Measurements from ENCODE around the gene ANKRD36C. TPM values are rescaled to one million over a fixed set of nuclear protein-coding genes. Genes with fewer than 3 reads are reported as not detected.
"Not testable (repeated sequence)": the region's sequence is repeated elsewhere in the genome, so short reads cannot be mapped to it uniquely, and the experiment has no call there.

Gene ANKRD36C
- total RNA-seq, 1 experiment from 2014 or later: 74.4 TPM

DNA sequence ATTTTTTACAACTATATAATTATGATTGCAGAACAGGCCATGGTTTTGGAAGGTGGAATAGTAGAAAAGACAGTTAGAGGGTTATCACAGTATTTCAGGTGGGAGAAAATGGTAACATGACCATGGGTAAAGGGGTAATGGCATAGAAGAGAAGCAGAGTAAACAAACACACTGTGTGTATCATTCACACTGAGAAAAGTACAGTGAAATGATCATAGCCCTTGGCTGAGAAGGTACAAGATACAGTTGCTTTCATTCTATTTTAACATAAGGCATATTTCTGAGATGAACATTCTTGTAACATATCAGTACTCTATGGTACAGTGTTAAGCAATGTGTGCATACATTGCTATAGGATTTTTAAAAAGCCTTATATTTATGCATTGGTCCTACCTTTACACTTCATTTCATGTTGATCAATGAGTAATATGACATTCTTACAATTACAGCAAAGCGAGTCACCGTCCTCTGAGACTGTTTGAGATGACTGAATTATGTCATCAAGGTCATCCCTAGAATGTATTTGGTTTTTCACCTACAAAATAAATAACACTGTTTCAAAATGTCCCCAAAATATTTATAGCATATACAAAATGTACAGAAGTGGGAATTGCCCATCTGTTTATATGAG is 124.5 kb downstream of the ANKRD36C start:
- H3K4me3 ChIP-seq (ENCODE audit: low read length); DNase-seq: not testable (repeated sequence)

DNA sequence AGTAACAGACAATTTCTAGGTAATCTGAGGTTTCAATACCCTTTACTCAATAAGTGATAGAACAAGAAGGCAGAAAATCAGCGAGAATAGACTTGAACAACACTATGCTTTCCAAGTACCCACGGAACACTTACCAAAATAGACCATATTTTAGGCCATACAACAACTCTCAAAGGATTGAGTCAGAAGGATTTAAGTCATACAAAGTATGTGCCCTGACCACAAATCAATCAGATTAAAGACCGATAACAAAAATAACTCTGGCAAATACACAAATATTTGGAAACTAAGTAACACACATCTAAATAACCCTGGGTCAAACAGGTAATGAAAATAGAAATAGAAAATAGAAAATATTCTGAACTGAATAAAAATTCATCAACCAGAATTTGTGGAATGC is 129.5 kb downstream of the ANKRD36C start:
- not testable (repeated sequence) for H2AFZ ChIP-seq (ENCODE audit: low read length); H3K36me3 ChIP-seq (ENCODE audit: insufficient read depth, low read length); H3K9ac ChIP-seq (ENCODE audit: low read length); H3K4me2 ChIP-seq (ENCODE audit: low read depth, low read length, poor library complexity, severe bottlenecking); H3K27me3 ChIP-seq (ENCODE audit: low read length); H3K9me2 ChIP-seq (replicated peaks; ENCODE audit: insufficient read depth, low read length); DNase-seq; H3K4me3 ChIP-seq (ENCODE audit: low read length); H3K4me1 ChIP-seq (ENCODE audit: low read length); H3K79me2 ChIP-seq (ENCODE audit: low read length); H3K9me3 ChIP-seq (ENCODE audit: low read length); H3K27ac ChIP-seq (ENCODE audit: low read length); H4K20me1 ChIP-seq (ENCODE audit: insufficient read depth, low read depth, low read length)

More for the DNA sequence above, 124.5 kb downstream of the ANKRD36C start:
- not testable (repeated sequence) for H3K27me3 ChIP-seq (ENCODE audit: low read length); H4K20me1 ChIP-seq (ENCODE audit: insufficient read depth, low read depth, low read length); H3K36me3 ChIP-seq (ENCODE audit: insufficient read depth, low read length); H3K9me2 ChIP-seq (replicated peaks; ENCODE audit: insufficient read depth, low read length); H3K9ac ChIP-seq (ENCODE audit: low read length); H3K4me1 ChIP-seq (ENCODE audit: low read length); H3K9me3 ChIP-seq (ENCODE audit: low read length); H3K4me2 ChIP-seq (ENCODE audit: low read depth, low read length, poor library complexity, severe bottlenecking); H2AFZ ChIP-seq (ENCODE audit: low read length); H3K27ac ChIP-seq (ENCODE audit: low read length); H3K79me2 ChIP-seq (ENCODE audit: low read length)

DNA sequence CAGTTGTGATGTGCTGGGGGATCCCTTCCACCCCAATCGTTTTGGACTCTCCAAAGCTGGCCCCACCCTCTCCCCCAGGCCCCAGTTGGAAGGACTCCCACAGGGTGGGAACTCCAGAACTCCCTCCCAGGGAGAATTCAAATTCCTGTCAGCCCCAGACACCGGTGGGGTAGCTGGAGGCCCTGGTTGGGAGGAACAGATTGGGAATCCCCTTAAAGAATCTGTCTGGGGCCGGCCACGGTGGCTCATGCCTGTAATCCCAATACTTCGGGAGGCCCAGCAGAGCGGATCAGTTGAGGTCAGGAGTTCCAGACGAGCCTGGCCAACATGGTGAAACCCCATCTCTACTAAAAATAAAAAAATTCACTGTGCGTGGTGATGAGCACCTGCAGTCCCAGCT is 155.5 kb downstream of the ANKRD36C start:
- H3K4me3 ChIP-seq (ENCODE audit: low read length): no peak overlapping the region
- H4K20me1 ChIP-seq (ENCODE audit: insufficient read depth, low read depth, low read length): no peaks in the 10 kb centered on the region
- H3K36me3 ChIP-seq (ENCODE audit: insufficient read depth, low read length): peaks cover 7% of the 10 kb centered on the region; the same call in 1 of the 2 replicates
- no peak overlapping the region for H3K4me2 ChIP-seq (ENCODE audit: low read depth, low read length, poor library complexity, severe bottlenecking)
- H3K27me3 ChIP-seq (ENCODE audit: low read length): no peaks in the 10 kb centered on the region
- no peaks in the 10 kb centered on the region for H3K4me1 ChIP-seq (ENCODE audit: low read length)
- H2AFZ ChIP-seq (ENCODE audit: low read length): no peak overlapping the region
- DNase-seq: no peak
- no peaks in the 10 kb centered on the region for H3K9me3 ChIP-seq (ENCODE audit: low read length)
- H3K9me2 ChIP-seq (replicated peaks; ENCODE audit: insufficient read depth, low read length): no peaks in the 10 kb centered on the region
- no peak overlapping the region for H3K9ac ChIP-seq (ENCODE audit: low read length)
- no peak overlapping the region for H3K27ac ChIP-seq (ENCODE audit: low read length)
- no peaks in the 10 kb centered on the region for H3K79me2 ChIP-seq (ENCODE audit: low read length)

DNA sequence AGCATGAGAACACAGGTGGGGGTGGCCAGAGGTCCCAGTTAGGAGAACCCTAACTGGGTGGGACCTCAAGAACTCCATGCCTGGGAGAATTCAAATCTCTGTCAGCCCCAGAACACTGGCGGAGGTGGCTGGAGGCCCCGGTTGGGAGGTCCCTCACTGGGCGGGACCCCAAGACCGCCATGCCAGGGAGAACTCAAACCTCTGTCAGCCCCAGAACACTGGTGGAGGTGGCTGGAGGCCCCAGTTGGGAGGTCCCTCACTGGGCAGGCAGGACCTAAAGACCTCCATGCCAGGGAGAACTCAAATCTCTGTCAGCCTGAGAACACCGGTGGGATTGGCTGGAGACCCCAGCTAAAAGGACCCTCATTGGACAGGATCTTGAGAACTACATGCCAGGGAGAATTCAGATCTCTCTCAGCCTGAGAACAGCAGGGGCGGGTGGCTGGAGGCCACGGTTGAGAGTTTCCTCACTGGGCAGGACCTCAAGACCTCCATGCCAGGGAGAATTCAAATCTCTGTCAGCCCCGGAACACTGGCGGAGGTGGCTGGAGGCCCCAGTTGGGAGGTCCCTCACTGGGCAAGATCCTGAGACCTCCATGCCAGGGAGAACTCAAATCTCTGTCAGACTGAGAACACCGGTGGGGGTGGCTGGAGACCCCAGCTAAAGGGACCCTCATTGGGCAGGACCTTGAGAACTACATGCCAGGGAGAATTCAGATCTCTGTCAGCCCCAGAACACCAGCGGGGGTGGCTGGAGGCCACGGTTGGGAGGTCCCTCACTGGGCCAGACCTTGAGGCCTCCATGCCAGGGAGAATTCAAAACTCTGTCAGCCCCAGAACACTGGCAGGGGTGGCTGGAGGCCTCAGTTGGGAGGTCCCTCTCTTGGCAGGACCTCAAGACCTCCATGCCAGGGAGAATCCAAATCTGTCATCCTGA is 157.3 kb downstream of the ANKRD36C start:
- H4K20me1 ChIP-seq (ENCODE audit: insufficient read depth, low read depth, low read length); H3K36me3 ChIP-seq (ENCODE audit: insufficient read depth, low read length); H2AFZ ChIP-seq (ENCODE audit: low read length); H3K9me2 ChIP-seq (replicated peaks; ENCODE audit: insufficient read depth, low read length); H3K4me3 ChIP-seq (ENCODE audit: low read length); H3K4me1 ChIP-seq (ENCODE audit: low read length); H3K9me3 ChIP-seq (ENCODE audit: low read length); H3K4me2 ChIP-seq (ENCODE audit: low read depth, low read length, poor library complexity, severe bottlenecking); H3K9ac ChIP-seq (ENCODE audit: low read length); H3K27me3 ChIP-seq (ENCODE audit: low read length); H3K79me2 ChIP-seq (ENCODE audit: low read length); DNase-seq; H3K27ac ChIP-seq (ENCODE audit: low read length): not testable (repeated sequence)

DNA sequence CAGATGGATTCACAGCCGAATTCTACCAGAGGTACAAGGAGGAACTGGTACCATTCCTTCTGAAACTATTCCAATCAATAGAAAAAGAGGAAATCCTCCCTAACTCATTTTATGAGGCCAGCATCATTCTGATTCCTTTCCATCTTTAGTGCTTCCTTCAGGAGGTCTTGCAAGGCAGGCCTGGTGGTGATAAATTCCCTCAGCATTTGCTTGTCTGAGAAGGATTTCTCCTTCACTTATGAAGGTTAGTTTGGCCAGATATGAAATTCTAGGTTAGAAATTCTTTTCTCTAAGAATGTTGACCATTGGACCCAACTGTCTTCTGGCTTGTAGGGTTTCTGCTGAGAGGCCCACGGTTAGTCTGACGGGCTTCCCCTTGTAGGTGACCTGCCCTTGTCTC is 167.4 kb downstream of the ANKRD36C start:
- H3K27ac ChIP-seq (ENCODE audit: low read length); H3K4me3 ChIP-seq (ENCODE audit: low read length); H3K36me3 ChIP-seq (ENCODE audit: insufficient read depth, low read length); H4K20me1 ChIP-seq (ENCODE audit: insufficient read depth, low read depth, low read length); H3K27me3 ChIP-seq (ENCODE audit: low read length); H3K79me2 ChIP-seq (ENCODE audit: low read length); H3K4me2 ChIP-seq (ENCODE audit: low read depth, low read length, poor library complexity, severe bottlenecking); H3K9me2 ChIP-seq (replicated peaks; ENCODE audit: insufficient read depth, low read length); H3K4me1 ChIP-seq (ENCODE audit: low read length); H3K9ac ChIP-seq (ENCODE audit: low read length); H3K9me3 ChIP-seq (ENCODE audit: low read length); H2AFZ ChIP-seq (ENCODE audit: low read length); DNase-seq: not testable (repeated sequence)

DNA sequence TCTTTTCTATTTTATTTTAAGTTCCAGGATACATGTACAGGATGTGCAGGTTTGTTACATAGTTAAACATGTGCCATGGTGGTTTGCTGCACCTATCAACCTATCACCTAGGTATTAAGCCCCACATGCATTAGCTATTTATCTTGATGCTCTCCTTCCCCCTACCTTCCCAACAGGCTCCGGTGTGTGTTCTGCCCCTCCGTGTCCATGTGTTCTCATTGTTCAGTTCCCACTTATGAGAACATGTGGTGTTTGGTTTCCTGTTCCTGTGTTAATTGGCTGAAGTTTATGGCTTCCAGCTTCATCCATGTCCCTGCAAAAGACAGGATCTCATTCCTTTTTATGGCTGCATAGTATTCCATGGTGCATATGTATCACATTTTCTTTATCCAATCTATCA is 174.1 kb downstream of the ANKRD36C start:
- H4K20me1 ChIP-seq (ENCODE audit: insufficient read depth, low read depth, low read length); H3K4me1 ChIP-seq (ENCODE audit: low read length); H2AFZ ChIP-seq (ENCODE audit: low read length); H3K9me2 ChIP-seq (replicated peaks; ENCODE audit: insufficient read depth, low read length); H3K36me3 ChIP-seq (ENCODE audit: insufficient read depth, low read length); H3K4me3 ChIP-seq (ENCODE audit: low read length); H3K4me2 ChIP-seq (ENCODE audit: low read depth, low read length, poor library complexity, severe bottlenecking); H3K27me3 ChIP-seq (ENCODE audit: low read length); DNase-seq; H3K79me2 ChIP-seq (ENCODE audit: low read length); H3K9me3 ChIP-seq (ENCODE audit: low read length); H3K9ac ChIP-seq (ENCODE audit: low read length); H3K27ac ChIP-seq (ENCODE audit: low read length): not testable (repeated sequence)

DNA sequence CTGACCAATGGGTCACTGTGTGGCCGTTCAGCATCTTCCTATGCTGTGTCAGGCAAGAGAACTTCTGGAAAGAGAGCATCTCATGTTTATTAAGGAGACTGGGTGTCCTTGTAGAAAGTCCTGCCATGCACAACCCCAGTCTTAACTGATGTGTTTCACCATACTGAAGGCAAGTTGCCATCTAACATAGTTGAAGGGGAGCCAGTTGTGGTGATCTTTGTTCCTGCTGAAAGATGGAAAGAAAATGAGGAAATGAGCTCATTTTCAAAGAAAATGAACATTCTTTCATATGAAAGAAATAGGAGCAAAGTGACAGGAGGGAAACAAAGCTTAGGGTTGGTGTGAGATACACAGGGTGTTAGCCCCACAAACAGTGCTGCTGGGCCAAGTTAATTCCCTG is 178.3 kb downstream of the ANKRD36C start:
- H3K27ac ChIP-seq (ENCODE audit: low read length); DNase-seq; H3K4me3 ChIP-seq (ENCODE audit: low read length); H2AFZ ChIP-seq (ENCODE audit: low read length); H3K79me2 ChIP-seq (ENCODE audit: low read length); H3K27me3 ChIP-seq (ENCODE audit: low read length); H3K9ac ChIP-seq (ENCODE audit: low read length); H3K36me3 ChIP-seq (ENCODE audit: insufficient read depth, low read length); H4K20me1 ChIP-seq (ENCODE audit: insufficient read depth, low read depth, low read length); H3K9me3 ChIP-seq (ENCODE audit: low read length); H3K9me2 ChIP-seq (replicated peaks; ENCODE audit: insufficient read depth, low read length); H3K4me1 ChIP-seq (ENCODE audit: low read length); H3K4me2 ChIP-seq (ENCODE audit: low read depth, low read length, poor library complexity, severe bottlenecking): not testable (repeated sequence)

DNA sequence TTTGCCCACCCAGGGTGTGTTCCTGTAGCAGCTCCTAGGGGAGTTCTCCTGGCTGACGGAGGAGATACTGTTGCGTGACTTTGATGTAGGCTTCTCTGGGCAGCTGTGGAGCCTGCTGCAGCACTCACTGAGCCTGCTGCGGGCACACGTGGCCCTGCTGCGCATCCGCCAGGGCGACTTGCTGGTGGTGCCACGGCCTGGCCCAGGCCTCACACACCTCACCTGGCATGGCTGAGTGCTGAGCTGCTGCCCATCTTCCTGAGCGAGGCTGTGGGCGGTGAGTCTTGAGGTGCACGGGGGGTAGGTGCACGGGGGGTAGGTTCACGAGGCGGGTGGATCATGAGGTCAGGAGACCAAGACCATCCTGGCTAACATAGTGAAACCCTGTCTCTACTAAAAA is 191.7 kb downstream of the ANKRD36C start:
- no peaks in the 10 kb centered on the region for H4K20me1 ChIP-seq (ENCODE audit: insufficient read depth, low read depth, low read length)
- no peak overlapping the region for H2AFZ ChIP-seq (ENCODE audit: low read length)
- no peak overlapping the region for H3K4me2 ChIP-seq (ENCODE audit: low read depth, low read length, poor library complexity, severe bottlenecking)
- DNase-seq: no peak
- H3K9me3 ChIP-seq (ENCODE audit: low read length): no peaks in the 10 kb centered on the region
- no peak overlapping the region for H3K4me3 ChIP-seq (ENCODE audit: low read length)
- no peaks in the 10 kb centered on the region for H3K36me3 ChIP-seq (ENCODE audit: insufficient read depth, low read length)
- no peak overlapping the region for H3K27ac ChIP-seq (ENCODE audit: low read length)
- H3K79me2 ChIP-seq (ENCODE audit: low read length): no peaks in the 10 kb centered on the region
- H3K9ac ChIP-seq (ENCODE audit: low read length): no peak overlapping the region
- H3K4me1 ChIP-seq (ENCODE audit: low read length): no peaks in the 10 kb centered on the region
- no peaks in the 10 kb centered on the region for H3K27me3 ChIP-seq (ENCODE audit: low read length)
- H3K9me2 ChIP-seq (replicated peaks; ENCODE audit: insufficient read depth, low read length): no peaks in the 10 kb centered on the region

All from Karpas-422 (cell line).